ENCODE results near the gene TPSAB1.

DNA sequence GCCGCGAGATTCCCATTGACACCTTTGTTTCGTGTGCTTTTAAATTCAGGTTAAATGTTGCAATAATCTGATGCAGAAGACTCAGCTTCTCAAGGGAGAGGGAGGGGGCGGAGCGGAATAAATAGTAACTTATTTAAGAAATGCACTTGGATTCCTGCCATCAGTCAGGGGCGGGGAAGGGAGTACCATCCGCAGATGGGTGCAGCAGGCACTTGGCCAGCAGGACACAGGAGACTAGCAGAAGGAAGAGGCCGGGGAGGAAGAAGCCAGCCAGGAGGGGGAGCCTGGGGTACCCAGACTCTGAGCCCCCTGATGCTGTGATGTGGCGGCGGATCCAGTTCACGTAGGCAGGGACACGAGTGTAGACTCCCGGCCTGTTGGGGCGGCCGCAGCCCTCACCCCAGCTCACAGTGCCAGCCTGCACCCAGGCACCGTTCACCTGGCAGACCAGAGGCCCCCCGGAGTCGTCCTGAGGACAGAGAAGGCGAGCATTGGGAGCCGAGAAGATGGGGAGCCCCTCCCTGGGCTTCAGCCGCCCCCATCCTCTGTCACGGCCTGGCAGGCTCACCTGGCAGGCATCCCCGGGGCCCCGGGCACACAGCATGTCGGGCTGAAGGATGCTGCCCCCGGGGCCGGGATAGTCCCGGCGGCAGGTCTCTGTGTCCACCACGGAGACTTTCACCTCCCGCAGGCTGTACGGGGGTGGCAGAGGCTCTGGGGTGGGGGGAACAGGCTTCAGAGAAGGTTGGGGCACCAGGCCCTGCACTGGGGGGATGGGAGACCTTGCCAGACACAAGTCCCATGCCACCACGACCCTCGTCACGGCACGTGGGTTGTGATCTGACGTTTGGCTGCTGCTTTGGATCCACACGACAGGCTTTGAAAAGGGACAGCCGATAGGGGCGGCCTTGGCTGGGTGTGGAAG, 18.6 kb upstream of the TPSAB1 start:
- TF ChIP-seq FOSL1 (IDR thresholded peaks at IDR 0.05; ENCODE audit: low read depth) = no peak
- TF ChIP-seq ZNF274 (IDR thresholded peaks at IDR 0.05; ENCODE audit: low read depth, low read length) = no peak
- TF ChIP-seq, protein P1, sequence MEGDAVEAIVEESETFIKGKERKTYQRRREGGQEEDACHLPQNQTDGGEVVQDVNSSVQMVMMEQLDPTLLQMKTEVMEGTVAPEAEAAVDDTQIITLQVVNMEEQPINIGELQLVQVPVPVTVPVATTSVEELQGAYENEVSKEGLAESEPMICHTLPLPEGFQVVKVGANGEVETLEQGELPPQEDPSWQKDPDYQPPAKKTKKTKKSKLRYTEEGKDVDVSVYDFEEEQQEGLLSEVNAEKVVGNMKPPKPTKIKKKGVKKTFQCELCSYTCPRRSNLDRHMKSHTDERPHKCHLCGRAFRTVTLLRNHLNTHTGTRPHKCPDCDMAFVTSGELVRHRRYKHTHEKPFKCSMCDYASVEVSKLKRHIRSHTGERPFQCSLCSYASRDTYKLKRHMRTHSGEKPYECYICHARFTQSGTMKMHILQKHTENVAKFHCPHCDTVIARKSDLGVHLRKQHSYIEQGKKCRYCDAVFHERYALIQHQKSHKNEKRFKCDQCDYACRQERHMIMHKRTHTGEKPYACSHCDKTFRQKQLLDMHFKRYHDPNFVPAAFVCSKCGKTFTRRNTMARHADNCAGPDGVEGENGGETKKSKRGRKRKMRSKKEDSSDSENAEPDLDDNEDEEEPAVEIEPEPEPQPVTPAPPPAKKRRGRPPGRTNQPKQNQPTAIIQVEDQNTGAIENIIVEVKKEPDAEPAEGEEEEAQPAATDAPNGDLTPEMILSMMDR (IDR thresholded peaks at IDR 0.05 in 2 of 3, conservative IDR thresholded peaks at IDR 0.05 in 1 of 3; ENCODE audit: borderline replicate concordance in 1 of 3, insufficient read depth in 1 of 3, low read depth in 2 of 3, low read length in 2 of 3) = no peak
- TF ChIP-seq POLR2A (IDR thresholded peaks at IDR 0.05; ENCODE audit: borderline replicate concordance, extremely low read depth, insufficient read depth, insufficient read length) = no peak

Data from HCT116 (cell line).